NCI-H1694 (cell line): ENCODE measurements around the gene DSTN.
A peak's percentile ranks its signal among the peaks of the same experiment; 100 is the strongest.

Experiments
- DNase-seq: peaks from one replicate; lab custom pipeline; 2025; lab: John Stamatoyannopoulos, UW

DSTN gene

DNA sequence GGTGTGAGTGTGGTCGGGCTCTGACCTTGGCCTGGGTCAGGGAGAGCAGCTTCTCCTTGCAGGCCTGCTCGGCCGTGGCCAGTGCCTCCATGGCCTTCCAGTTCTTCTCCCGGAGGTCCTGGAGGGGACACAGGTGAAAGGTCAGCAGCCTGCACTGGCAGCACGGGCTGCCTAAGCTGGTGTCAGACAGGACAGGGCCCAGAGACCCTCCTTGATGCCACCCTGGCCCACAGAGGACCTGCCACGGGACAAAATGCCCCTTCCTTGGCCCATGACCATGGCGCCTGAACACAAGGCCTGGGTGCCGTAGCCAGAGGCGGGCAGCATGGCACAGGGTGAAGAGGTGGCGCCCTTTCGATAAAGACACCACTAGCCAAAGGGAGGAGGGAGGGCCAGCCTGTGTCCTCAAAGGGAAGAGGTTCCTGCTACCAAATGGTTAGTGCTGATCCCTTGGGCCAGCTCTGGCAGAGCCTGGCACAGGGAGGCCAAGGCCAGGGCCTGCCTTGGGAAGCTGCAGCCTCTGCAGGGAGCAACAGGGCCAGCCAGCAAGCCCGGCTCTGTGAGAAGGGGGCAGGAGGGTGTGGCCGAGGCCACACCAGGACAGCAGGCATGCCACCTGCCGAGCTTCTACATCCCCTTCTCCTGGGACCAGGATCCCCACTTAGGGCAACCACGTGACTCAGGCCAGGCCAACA is 54.8 kb downstream of the DSTN start:
- DNase-seq, result no peak

- DNase-seq, result no peak
These were observed 55.6 kb downstream of the DSTN start for GRCh38 chr20:17625246-17626051.

GRCh38 chr20:17626217-17627007 is 56.5 kb downstream of the DSTN start:
- no peak for DNase-seq

- DNase-seq, result no peak
These were observed 57.5 kb downstream of the DSTN start for GRCh38 chr20:17627101-17627955.

DNA sequence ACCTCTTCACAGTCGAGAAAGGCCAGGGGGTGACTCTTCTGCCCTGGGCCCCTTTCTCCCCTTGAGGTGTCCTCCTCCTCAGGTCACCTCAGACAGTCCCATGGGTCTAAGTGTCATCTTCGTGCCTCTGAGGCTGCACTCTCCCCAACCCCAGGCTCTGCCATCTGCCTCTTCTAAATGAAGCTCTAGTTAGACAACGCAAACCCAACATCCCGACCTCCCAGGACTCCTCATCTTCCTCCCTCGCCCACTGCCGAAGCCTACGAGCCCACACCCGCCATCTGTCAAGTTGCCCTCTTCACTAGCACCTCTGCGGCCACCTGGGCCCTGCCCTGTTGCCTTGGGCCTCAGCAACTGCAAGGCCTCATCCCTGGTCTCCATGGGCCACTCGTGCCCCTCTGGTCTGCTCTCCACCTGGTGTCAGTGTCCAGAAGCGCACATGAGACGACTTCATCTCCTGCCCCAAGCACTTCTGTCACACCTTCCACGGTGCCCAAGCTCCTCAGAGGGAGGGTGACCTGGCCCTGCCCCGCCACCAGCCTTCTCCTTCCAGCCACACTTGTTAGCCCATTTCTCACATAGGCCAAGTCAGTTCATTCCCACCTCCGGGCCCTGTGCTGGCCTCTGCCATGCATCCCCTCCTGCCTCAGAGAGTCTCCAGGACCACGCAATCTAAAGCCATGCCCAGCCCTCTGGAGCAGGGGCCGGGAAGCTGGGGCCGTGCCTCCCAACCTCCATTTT is 58.4 kb downstream of the DSTN start:
- DNase-seq, result no peak

DNA sequence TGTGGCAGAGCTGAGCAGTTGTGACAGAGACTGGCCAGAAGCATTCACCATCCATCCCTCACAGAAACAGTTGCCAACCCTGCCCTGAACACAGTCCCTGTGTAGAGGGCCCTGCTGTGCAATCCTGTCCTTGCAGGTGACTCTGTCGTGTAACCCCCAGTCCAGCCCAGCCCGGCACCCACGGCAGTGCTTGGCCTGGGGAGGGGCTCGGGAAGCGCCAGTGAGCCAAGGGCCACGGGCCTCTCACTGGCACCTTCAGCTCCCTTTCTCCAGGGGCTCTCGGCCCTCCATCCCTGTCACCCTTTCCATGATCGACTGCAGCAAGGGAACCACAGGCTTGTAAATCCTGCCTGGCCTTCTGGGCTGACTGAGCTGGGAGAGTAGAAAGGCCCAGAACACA is 59.1 kb downstream of the DSTN start:
- no peak for DNase-seq

- no peak for DNase-seq
These were observed 59.8 kb downstream of the DSTN start for GRCh38 chr20:17629678-17630089.

- no peak for DNase-seq
These were observed 60.4 kb downstream of the DSTN start for GRCh38 chr20:17630151-17630805.

- no peak for DNase-seq
These were observed 60.9 kb downstream of the DSTN start for GRCh38 chr20:17630806-17631195.

- DNase-seq, result no peak
These were observed 61.9 kb downstream of the DSTN start for GRCh38 chr20:17631576-17632319.

DNA sequence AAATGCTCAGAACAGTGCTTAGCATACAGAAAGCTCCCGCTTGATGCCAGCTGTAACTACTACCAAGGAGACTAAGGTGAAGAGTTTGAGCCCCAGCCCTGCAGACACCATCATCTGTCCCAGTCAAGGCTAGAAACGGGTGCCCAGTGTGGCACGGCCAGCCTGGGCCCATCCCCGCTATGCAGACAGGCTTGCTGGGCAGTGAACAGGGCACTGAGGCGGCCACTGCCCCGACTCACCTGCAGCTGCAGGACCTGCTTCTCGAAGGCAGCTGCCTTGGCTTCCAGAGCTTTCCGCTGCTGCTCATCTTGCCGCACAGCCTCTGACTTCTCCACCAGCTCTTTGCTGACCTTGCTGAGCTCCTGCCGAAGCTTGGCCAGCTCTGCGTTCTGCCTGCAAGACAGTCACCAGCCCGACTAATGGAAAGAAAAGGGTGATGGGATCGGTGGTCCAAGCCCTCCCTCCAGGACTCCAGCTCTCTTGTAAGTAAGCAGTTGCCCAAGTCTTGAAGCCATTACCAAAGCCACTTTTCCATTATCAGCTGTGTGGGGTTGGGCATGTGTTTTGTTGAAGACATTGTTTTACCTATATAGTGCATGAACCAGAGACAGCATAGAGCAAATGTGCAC is 63.5 kb downstream of the DSTN start:
- no peak for DNase-seq

- DNase-seq, result no peak
These were observed 64.1 kb downstream of the DSTN start for GRCh38 chr20:17633850-17634500.

DNA sequence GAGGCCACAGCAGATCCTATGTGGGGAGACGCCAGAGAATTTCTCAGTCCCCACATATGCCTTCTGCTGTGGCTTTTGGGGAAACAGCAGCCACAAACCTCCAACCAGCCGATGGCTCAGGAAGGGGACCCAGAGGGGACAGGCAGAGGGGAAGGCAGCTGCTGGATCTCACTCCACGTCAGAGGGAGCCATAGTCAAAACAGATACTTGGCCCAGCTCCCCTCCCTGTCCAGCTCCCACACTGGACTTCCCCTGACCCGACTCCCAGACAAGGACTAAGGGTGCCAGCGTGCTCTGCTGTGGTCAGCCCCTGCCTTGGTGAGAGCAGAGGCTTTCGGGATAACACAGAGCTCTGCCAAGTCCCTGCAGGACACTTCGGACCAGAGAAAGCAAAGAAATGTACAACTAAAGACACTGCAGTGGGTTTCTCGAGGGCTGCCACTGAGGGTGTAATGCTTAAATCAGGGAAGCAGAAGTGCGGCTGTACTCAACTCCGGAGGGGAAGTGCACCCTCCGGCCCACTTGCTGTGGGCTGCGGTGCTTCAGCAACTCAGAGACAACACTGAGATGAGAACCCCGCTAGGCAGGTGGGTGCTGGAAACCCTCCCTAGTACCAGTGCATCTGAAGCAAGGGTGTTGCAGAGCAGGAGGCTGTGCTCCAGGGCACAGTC is 64.9 kb downstream of the DSTN start:
- DNase-seq, result no peak

DNA sequence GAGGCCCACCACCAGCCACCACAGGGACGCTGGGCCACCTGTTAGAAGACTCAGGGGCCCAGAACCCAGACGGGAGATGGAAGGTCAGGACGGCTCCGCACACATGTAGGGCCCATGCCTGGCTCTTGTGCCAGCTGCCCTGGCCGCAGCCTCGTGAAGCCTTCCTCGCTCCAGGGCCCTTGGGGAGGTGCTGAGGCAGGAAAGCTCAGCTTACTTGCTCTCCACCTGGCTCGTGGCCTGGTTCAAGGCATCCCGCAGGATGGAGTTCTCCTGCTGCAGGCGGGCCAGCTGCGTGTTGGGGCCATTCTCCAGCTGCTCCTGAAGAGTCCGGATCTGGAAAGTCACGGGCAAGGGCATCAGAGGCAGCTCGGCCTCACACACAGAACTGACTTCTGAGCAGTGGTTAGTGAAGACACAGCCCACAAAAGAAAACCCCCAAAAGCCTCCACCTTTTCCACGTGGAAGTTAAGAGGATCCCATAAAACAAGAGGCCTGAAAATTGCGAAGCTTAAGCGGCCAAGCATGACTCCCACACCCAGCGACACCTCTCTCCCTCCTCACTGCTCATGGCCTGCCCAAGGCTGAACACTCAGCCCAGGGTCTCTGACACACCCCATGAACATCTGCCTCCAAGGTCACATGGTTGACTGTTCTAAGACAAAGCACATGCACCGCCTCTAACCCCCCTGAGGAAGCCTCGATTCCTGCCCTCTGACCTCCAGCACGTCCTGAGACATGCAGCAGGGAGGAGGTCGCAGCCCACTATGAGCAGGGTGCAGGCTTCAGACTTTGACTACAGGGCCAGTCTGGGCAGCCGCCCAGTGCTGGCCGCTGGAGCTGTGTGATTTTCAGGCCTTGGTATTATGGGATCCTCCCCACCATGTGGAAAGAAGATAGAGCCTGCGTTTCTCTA is 65.7 kb downstream of the DSTN start:
- DNase-seq, result no peak

GRCh38 chr20:17636523-17637412 is 66.9 kb downstream of the DSTN start:
- DNase-seq, result peak; percentile 48

DNA sequence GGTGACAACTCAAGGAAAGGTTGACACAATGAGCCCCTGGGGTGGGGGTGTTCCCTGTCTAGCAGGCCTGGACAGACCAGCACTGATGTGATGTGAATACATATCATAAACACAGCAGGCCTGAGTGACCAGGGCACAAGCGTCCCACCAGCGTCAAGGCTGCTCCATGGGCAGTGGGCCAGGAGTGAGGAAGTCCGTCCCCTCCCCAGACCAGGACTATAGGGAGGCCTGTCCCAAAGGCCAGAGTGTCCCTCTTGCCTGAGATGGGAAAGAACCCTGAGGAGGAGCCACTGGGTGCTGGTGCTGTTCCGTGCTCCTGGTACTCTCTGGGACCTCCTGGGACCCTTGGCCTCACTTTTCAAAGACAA is 67.5 kb downstream of the DSTN start:
- no peak for DNase-seq
